ENCODE measurements around the gene TRAF1.

The TRAF1 gene

GRCh38 chr9:120885958-120886357 lies 40.6 kb downstream of the TRAF1 start:
- no peak for DNase-seq

- no peak for DNase-seq
These were observed 41.1 kb downstream of the TRAF1 start for GRCh38 chr9:120885457-120885856.

- DNase-seq = no peak
These were observed 43.0 kb downstream of the TRAF1 start for GRCh38 chr9:120883608-120883996.

- no peak for DNase-seq
These were observed 43.5 kb downstream of the TRAF1 start for GRCh38 chr9:120882935-120883607.

- DNase-seq = no peak
These were observed 47.1 kb downstream of the TRAF1 start for GRCh38 chr9:120879446-120879845.

- peak; percentile 61 for DNase-seq
These were observed 48.1 kb downstream of the TRAF1 start for GRCh38 chr9:120878188-120879130.

- peak; percentile 88 for DNase-seq
These were observed 49.1 kb downstream of the TRAF1 start for GRCh38 chr9:120877276-120878034.

GRCh38 chr9:120876842-120877240 lies 49.8 kb downstream of the TRAF1 start, which contains the start of gene PHF19:
Gene PHF19 (minus strand): TSS chr9:120877188. CDS start chr9:120874741, 2,447 bp downstream.
- peak; percentile 60 for DNase-seq

- peak; percentile 93 for DNase-seq
These were observed 50.4 kb downstream of the TRAF1 start for GRCh38 chr9:120875954-120876841.

- no peak for DNase-seq
These were observed 51.0 kb downstream of the TRAF1 start for GRCh38 chr9:120875643-120875953.

GRCh38 chr9:120875195-120875565 lies 51.4 kb downstream of the TRAF1 start:
- DNase-seq = no peak

GRCh38 chr9:120874226-120875194 lies 52.1 kb downstream of the TRAF1 start:
- no peak for DNase-seq

- no peak for DNase-seq
These were observed 53.1 kb downstream of the TRAF1 start for GRCh38 chr9:120873512-120873911.

GRCh38 chr9:120872791-120873502 lies 53.6 kb downstream of the TRAF1 start:
- no peak for DNase-seq

- DNase-seq = peak; percentile 14
These were observed 56.4 kb downstream of the TRAF1 start for GRCh38 chr9:120870206-120870605.

- no peak for DNase-seq
These were observed 56.9 kb downstream of the TRAF1 start for GRCh38 chr9:120869726-120870125.

- DNase-seq = no peak
These were observed 57.3 kb downstream of the TRAF1 start for GRCh38 chr9:120869360-120869687.

GRCh38 chr9:120868676-120869359 lies 57.8 kb downstream of the TRAF1 start:
- DNase-seq = peak; percentile 98

GRCh38 chr9:120868339-120868675 lies 58.3 kb downstream of the TRAF1 start:
- no peak for DNase-seq

- no peak for DNase-seq
These were observed 58.8 kb downstream of the TRAF1 start for GRCh38 chr9:120867676-120868338.

All from hematopoietic multipotent progenitor cell treated with erythropoietin and hydrocortisone succinate and interleukin-3 and kit ligand, for 6 days (in vitro differentiated cells).